ENCODE measurements around the gene DNAJB6.

Gene DNAJB6

DNA sequence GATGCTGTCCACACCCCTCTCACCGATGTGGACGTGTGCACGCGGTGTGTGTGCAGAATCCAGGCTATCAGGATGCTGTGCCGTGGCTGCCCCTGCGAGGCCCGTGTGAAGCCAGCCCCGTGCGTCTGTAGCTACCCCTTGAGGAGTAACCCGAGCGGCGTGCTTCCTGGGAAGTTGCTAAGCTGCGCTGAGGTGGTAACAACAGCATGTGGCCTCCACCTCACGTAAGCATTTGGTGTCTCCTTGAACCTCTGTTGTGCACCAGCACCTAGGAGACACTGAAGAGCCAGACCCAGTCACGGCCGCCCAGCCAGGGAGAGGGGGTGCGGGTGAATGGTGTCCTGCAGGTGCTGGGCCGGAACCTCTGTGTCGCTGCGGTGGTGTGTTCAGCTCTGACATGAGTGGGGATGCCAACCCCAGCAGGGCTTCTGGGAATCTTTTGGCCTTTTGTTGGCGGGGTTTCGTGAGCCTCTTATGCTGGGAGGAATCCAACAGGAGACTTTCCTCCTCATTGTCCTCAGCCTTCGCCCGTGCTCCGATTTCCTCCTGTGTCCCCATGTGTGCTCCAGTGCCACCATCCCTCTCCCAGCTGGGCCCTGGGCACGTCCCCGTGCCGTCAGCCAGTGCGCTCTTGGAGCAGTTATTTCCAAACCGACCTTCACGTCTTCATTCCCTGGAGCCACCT lies 60.4 kb downstream of the DNAJB6 start:
- DNase-seq (ENCODE audit: low spot score), result no peak

DNA sequence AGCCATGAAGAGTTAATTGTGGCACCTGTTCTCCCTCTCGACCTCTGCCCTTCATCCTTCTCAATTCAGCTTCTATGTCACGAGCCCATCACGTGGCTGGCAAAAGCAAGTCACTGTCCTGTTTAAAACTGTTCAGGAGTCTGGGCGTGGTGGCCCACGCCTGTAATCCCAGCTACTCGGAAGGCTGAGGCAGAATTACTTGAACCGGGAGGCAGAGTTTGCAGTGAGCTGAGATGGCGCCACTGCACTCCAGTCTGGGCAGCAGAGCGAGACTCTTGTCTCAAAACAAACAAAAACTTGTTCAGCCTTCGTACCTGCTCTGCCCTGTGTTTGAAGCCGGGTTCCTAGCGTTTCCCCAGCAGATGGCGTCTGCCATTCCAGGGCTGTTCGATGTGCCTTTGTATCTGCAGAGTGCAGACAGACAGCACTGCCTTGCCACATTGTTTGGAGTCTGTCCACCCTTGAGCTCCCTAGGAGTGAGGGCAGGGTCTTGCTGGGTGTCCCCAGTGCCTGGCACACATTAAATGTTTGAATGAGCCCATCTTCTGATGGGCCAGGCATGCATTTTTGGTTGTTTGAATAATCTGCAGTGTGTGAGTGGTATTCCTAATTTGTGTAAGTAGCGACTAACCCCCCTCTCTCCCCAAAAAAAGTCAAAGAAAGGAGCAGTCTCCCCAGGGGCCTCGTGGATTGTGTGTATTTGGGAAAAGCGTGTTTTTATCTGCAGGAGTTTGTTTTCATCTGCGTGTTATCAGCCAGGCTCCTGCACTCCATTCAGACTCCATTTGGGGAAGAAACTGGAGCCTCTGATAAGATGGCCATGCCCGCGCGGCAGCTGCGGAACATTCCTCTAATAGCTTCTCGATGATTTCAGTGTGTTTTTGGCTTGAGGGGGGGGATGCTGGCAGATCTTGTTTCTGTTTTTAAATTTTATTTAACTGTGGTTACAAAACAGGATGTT lies 61.2 kb downstream of the DNAJB6 start:
- peak; percentile 50 for DNase-seq (ENCODE audit: low spot score)

DNA sequence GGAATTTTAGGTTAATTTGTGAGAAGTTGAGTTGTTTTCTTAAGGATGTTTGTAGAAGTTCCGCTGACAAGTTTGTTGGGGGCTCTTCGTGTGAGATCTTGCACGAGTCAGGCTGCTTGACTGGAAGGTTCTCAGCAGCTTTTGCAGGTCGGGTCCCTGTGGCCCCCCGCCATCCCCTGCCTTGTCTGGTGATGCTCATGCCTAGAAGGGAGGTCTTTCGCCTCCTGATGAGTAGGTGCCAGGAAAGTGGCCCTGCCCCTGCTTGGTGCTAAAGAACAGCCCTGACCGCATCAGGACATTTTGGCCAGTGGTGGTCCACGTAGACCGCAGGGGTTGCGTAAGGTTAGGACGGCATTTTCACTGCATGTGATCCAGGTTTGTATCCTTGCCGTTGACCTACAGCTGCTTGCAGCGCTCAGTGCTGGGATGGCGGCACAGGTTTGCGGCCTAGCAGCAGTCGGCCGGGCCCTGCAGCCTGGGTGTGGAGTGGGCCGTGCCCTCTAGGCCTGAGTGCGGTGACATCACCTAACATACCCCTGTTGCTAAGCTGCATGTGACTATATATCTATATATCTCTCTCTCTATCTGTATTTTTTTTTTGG lies 62.4 kb downstream of the DNAJB6 start:
- no peak for DNase-seq (ENCODE audit: low spot score)

DNA sequence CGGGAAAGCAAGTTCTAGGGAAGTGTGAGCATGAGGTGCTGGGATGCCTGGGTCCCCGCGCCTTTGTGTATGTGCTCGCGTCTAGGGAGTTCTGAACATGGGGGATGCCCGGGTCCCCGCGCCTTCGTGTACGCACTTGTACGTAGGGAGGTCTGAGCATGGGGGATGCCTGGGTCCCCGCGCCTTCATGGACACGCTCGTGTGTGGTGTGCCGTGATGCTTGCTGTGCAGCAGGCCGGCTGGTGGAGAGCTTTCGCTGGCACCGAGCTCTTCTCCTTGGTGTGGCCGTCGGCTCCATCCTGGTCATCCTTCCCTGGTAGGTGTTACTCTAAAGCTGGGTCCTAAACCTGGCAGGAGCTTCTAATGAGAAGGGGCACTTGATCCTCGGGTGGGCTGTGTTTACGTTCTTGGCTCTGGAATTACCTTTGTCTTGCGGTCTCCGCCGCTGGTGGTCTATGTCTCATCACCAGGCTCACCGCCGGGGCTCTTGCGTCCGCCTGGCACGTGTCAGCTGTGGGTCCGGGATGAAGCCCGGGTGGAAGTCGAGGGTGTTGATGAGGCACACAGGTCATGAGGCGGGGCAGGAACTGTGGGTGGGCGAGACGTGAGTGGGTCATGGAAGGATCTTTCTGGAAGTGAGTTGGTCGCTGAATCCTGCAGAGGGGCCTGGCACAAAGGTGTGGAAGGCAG lies 63.5 kb downstream of the DNAJB6 start:
- DNase-seq (ENCODE audit: low spot score), result no peak

DNA sequence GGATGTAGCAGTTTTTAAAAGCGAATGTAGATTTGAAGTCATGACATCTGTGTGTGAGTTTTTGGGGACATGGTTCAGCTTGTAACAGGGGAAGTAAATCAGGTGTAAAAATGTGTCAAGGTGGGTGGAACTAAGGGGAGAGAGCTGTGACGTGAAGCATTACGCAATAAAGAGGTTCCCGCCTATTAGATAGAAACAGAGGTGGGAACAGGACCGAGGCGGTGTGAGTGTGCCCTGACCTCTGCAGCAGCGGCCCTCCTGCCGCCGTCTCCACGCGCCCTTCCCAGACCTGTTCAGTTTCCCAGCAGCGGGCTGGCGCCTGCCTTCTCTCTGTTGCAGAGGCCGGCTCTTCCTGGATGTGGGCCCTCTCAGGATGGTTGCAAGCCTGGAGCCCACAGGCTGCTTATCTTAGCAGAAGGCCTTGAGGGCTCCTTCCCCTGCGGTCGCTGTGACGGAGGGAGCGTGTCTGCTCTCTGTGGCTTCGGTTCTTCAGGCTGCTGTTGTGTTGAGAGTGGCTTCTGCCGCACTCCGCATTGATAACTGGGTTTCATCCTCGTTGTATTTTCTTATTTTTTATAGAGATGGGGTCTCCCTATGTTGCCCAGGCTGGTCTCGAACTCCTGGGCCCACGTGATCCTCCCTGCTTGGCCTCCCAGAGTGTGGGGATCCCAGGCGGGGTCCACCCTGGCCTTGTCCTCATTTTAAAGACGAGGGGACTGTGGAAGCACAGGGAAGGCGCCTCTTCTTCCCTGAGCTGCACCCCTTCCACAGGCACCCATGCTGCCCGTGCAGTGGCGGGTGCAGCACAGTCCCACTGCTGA lies 65.0 kb downstream of the DNAJB6 start:
- no peak for DNase-seq (ENCODE audit: low spot score)

DNA sequence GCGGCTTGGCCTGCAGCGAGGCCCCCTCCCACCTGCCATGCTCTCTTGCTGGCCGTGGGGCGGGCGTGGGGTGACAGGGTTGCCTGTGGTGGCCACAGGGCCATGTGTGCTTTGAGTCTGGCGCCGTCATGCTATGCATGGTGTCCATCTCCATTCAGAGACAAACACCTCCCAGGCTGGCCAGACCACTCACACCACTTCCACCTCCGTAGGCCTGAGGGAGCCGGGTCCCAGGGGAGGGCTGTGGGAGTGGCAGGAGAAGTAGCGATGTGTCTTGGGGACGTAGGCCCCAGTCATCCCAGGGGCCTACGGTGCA lies 65.5 kb downstream of the DNAJB6 start:
- DNase-seq (ENCODE audit: low spot score), result no peak

DNA sequence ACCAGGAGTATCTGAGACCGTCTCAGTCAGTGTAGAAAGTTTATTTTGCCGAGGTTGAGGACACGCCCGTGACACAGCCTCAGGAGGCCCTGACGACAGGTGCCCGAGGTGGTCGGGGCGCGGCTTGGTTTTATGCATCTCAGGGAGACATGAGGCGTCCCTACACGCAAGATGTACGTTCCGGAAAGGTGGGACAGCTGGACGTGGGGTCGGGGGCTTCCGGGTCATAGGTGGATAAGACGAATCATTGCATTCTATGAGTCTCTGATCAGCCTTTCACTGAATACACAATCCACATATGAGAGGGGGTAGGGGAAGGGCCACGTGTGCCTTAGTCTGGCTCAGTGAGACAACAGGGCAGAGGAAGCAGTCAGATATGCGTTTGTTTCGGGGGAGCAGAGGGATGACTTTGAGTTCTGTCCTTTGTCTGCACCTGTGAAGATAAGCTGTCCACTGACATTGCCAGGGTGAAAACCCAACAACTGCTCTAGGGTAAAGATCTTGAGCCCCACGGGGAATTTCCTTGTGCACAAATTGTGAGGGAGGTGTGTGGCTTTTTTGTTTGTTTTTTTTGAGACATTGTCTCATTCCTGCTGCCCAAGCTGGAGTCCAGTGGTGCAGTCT lies 66.2 kb downstream of the DNAJB6 start:
- DNase-seq (ENCODE audit: low spot score), result no peak

DNA sequence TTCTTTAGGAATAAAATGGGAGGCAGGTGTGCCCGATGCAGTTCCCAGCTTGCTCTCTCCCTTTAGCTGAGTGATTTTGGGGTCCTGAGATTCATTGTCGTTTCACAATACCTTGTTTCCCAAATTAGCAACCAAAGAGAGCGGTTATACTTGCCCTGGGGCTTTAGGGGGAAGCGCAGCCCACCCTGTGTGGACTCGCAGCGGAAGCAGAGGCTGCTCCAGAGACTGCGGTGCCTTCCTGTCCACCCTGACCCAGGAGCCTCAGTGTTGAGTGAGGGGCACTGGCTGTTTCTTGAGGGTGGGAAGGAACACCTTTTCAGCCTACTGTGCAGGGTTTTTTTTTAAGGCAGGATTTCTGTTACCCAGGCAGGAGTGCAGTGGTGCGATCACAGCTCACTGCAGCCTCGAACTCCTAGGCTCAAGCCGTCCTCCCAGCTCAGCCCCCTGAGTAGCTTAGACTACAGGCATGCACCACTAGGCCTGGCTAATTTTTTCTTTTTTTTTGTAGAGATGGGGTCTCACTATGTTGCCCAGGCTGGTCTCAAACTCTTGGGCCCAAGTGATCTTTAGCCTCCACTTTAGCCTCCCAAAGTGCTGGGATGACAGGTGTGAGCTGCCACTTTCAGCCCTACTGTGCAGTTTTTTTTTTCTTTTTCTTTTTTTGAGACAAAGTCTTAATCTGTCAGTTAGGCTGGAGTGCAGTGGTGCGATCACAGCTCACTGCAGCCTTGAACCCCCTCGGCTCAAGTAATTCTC lies 67.0 kb downstream of the DNAJB6 start:
- no peak for DNase-seq (ENCODE audit: low spot score)

DNA sequence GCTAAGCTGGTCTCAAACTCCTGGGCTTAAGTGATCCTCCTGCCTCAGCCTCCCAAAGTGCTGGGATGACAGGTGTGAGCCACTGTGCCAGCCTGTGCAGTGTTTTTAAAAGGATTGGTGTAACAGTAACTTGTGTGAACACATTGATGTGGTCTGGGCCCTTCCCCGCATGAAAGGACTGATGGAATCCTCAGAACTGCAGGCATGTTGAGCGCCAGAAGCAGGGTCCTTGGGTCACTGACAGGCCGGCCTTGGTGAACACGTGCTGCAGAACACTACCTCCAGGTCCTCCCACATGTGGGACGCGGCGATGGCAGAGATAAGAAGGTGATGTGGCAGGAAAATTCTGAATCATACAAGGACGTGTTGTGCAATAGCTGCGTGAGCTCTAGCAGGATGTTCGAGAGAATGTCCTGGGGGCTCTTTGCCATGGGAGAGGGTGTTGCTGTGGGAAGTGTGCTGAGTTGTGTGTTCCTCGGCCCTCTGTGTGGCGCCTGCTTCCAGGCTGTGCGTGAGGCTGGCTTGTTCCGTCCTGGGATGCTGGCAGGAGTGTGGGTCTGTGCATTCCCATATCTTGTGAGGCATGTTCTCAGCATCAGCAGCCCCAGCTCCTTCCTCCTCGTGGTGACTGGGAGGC lies 68.2 kb downstream of the DNAJB6 start:
- no peak for DNase-seq (ENCODE audit: low spot score)

DNA sequence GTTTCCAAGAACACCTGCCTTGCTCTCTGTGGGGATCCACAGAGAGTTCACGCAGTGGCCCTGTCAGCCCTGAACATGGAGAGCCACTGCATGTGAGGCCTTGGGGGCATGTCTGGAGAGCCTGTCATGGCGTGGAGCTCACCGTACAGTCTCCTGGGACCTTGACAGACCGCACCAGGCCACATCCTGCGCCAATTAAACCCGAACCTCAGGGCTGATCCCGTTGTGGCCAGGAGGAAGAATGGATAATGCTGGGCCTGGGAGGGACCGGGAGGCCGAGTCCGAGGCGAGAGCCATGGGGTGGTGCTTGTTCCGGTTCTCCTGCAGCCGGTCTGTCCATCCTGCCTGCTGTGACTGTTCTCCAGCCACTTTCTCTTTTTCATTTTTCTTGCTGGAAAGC lies 68.7 kb downstream of the DNAJB6 start:
- no peak for DNase-seq (ENCODE audit: low spot score)

DNA sequence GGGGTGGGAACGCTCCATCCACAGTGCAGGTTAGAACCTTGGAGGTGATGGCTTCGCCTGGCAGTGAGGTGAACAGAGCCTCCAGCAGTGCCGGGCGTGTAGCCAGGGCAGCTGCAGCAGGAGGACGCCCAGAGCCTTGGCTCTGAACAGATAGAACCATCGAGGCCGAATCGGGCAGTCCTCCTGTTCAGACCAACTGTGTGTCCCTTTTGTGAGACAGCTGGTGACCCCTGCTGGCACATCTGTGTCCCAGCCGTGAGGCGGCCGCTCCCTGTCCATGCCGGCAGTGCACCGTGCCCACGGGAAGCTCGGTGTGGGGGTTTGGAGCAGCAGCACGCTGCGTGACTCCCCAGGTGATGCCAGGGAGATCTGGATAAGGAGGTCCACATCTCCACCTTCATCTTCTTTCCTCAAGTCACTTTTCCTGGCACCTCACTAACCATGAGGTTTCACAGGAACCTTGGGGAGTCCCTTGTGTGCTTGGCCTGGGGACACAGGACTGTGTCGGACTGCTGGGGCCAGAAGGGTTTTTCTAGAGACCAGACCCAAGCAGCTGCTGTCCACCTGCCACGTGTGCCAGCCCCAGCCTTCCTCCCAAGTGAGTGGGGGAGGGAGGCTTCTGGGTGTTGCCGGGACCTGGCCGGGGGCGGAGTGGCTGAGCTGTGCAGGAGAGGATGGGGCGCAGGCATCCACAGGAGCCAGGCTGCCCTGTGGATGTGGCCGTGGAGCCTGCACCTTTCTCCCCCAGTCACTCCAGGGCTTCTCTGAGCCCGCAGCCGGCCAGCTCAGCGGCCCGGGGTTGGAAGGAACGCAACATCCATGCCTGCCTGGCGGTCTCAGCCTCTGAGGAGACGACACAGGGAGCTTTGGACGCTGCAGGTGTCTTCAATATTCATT lies 69.4 kb downstream of the DNAJB6 start:
- no peak for DNase-seq (ENCODE audit: low spot score)

DNA sequence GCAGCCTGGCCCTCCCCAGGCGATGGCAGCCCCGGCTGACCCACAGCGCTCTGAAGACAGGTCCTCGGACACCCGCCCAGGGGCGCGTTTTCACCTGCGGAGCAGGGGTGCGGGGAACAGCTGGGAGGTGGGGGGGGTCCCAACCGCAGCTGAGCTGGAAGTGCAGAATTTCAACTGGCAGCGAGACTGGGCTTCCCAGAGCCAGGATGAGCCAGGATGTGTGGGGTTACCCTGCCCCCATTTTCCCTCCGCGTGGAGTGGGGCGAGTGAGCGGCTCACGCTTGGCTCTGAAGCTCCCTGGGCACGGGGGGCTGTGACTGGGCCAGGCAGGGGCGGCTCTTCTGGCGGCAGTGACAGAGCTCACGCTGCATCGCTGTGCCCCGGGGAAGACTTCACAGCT lies 70.2 kb downstream of the DNAJB6 start:
- no peak for DNase-seq (ENCODE audit: low spot score)

DNA sequence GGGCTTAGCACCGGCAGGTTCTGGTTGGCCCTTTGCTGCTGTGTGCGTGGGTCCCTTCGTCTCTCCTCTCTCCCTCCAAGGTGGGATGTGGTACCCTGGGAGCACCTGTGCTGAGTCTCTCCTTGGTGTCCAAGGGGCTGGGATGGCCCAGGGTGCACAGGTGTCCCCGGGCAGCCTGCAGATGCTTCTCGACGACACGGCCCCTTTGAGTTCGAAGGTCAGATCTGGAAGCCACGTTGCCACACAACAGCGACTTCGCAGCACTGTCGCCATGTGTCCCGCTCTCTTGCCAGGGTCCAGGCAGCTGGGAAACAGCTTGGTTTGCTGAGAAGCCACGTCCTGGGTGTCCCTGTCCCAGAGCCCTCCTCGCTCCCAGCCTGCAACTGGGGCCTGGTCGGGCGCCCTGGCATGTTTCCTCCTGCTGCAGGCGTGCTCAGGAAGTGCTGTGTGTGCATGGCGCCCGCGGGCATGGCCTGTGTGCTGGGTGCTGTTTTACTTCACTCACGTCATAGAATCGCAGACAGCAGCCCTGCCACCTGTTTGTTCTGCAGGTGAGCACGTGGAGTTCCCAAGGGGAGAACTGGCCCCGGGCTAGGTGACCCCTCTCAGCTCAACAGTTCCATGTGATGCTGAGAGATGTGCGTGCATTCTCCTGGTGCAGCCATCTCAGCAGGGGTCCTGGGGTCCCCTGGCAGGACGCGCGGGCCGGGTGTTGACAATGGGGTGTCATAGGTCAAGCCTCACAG lies 70.9 kb downstream of the DNAJB6 start:
- DNase-seq (ENCODE audit: low spot score), result no peak

DNA sequence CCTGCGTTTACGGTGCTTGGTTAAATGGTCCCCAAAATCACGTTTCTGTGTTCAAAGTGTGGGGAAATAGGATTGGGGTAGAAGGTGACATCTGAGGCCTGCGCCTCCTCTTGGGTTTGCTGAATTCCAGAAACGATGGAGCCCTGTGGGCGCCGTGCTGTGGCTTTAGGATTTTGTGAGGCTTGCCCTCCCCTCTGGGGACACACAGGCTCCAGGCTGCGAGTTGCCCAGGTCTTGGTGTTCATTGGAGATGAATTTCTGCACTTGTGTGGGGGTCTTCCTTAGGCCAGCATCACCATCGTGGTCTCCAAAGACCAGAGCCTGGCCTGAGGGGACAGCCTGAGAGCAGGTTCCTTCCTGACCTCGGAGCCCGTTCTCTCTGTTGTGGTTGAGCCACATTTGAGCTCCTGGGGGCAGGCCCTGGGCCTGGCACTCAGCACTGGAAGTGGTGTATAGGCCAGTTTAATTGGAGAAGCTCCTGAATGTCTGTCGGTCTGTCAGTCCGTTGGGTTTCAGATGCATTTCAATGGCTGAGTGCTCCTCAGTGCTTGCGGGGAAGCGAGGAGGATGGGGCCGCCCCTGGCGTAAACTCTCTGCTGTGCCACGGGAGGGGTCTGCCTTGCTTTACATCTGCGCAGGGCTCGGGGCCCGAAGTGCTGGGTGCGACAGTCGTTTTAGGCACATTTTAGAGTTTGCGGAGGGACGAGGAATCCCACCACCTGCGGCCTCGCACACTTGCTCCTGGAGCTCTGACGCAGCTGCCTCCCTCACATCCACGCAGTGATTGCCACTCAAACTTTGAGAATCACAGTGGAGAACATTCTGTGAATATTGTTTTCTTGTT lies 71.7 kb downstream of the DNAJB6 start:
- no peak for DNase-seq (ENCODE audit: low spot score)

DNA sequence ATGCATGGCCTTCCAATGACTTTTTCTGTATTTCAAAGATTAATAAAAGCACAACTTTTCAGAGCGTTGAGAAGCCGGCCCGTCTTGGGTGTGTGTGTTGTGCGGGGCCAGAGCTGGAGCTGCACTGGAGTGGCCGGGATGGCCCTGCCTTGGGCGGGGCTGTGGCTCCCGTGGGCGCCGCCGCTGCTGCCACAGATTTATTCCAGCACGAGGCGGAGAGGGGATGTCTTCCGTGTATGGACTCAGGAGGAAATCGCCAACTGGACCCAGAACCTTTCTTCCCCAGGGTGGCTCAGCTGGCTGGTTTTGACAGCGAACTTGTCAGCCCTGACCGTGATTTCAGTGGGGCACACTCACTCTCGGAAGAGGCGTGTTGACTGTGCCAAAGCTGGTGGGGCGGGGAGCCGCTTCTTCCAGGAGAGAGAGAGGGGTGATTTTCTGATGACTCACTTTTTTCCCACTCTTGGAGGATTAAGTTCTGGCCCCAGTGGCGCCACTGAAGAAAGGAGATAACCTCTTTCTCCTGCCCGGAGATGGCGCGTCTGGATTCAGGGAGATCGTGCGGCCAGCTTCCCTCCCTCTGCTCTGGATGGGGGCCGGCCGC lies 72.4 kb downstream of the DNAJB6 start:
- DNase-seq (ENCODE audit: low spot score), result no peak

DNA sequence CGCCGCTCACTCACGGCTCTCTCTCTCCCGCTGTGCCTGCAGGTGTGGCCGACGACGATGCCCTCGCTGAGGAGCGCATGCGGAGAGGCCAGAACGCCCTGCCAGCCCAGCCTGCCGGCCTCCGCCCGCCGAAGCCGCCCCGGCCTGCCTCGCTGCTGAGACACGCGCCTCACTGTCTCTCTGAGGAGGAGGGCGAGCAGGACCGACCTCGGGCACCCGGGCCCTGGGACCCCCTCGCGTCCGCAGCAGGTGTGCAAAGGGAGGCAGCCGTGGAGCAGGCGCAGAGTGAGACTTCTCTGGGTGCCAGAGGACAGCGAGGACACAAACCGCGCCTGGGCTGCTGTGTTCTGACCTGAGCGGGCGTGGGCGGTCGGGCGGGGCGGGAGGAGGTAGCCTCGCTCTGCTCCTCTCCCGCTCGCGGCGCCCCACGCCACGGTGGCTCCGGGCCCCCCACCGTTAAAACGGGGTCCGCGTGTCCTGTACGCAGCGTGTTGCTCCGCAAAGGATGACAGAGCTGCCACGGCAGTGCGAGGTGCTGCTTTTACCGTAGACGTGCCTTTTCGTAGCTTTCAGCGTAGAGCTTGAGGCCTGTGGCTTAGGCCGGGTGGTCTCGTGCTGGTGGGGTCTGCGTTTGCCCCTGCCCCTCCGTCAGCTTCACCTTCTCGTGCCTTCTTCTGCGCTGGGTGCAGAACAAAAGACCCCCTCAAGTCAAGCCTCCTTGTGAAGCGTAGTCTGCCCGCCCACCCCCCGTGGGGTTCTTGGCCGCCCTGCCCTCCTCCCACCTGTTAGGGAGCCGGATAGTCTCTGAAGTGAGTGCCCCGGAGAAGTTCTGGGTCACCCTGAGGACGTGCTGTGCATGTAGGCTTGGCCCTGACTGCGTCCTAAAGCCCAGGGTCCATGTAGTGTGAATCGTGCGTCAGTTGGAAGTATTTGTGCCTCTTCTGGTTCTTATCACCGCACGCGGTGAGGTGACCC lies 73.2 kb downstream of the DNAJB6 start:
- DNase-seq (ENCODE audit: low spot score), result no peak
